Lung (tissue), 12 donors: ENCODE data around the gene CLEC12A. TPM values are rescaled to one million over a fixed set of nuclear protein-coding genes. Genes with fewer than 3 reads are reported as not detected.
"Not testable (repeated sequence)": the region's sequence is repeated elsewhere in the genome, so short reads cannot be mapped to it uniquely, and the experiment has no call there.

ENCODE experiments used
- ATAC-seq: fragments of 200-7000 bp; cut with Tn5 transposase; one replicate; pipeline ENCODE4 v1.9.1; 2020; ENCODE audit warnings: moderate number of reproducible peaks; ENCODE audit not compliant: insufficient read depth, low FRiP score
- DNase-seq, 3 donors: peaks; one replicate each; pipeline ENCODE4 v3.0.0-alpha.2; 2013 to 2017
- H3K27ac ChIP-seq, 2 donors: one replicate each; pipeline ENCODE4 v1.5.1; 2013; ENCODE audit warnings: mild to moderate bottlenecking in 2 of 2, moderate library complexity in 2 of 2, control low read depth in 1 of 2, inconsistent platforms in 1 of 2, low read depth in 1 of 2, low read length in 1 of 2
- H3K27me3 ChIP-seq, 3 donors: one replicate each; pipeline ENCODE4 v1.5.1; 2013; ENCODE audit warnings: low read length in 2 of 3; ENCODE audit not compliant: control insufficient read depth in 3 of 3, insufficient read depth in 3 of 3
- H3K36me3 ChIP-seq, 4 donors: one replicate each; pipeline ENCODE4 v1.5.1; 2013; ENCODE audit warnings: low read length in 4 of 4, mild to moderate bottlenecking in 1 of 4, moderate library complexity in 1 of 4; ENCODE audit not compliant: control insufficient read depth in 4 of 4, insufficient read depth in 4 of 4
- H3K4me1 ChIP-seq, 5 donors: one replicate each; pipeline ENCODE4 v1.5.1; 2013; ENCODE audit warnings: low read length in 5 of 5, mild to moderate bottlenecking in 2 of 5, moderate library complexity in 1 of 5; ENCODE audit not compliant: control insufficient read depth in 5 of 5, insufficient read depth in 5 of 5
- H3K4me3 ChIP-seq: one replicate; pipeline ENCODE4 v1.5.1; 2013; ENCODE audit warnings: mild to moderate bottlenecking, control low read depth, moderate library complexity
- H3K9ac ChIP-seq, 2 donors: one replicate each; pipeline ENCODE4 v1.5.1; 2013; ENCODE audit warnings: low read length in 2 of 2, control low read depth in 1 of 2; ENCODE audit not compliant: insufficient read depth in 1 of 2
- H3K9me3 ChIP-seq, 4 donors: one replicate each; pipeline ENCODE4 v1.5.1; 2013; ENCODE audit warnings: low read length in 3 of 4, mild to moderate bottlenecking in 1 of 4, moderate library complexity in 1 of 4; ENCODE audit not compliant: control insufficient read depth in 4 of 4, insufficient read depth in 3 of 4
- WGBS, 2 donors: extraction: QIAGEN DNeasy Blood & Tissue Kit; methylation state at CpG; one replicate each; pipeline ENCODE4 v1.1.7; 2013; 5-methylcytosine and 5-hydroxymethylcytosine counted together
- polyA plus RNA-seq, 2 donors: library from polyadenylated mRNA; stranded (reverse); fragments of 200-250 nt; gene quantifications; one replicate each; pipeline ENCODE4 v1.2.1, GENCODE V29; 2013
- total RNA-seq, 2 donors: library from RNA; depleted of rRNA in 1 of 2; stranded (reverse); fragments of >200 nt in 1 of 2; gene quantifications; one replicate each; pipeline ENCODE4 v1.2.1, GENCODE V29; 2014 to 2021
- TF ChIP-seq, protein P1 (sequence below): IDR thresholded peaks from 2 replicates; pipeline ENCODE4 v1.5.1; 2012; ENCODE audit warnings: mild to moderate bottlenecking; ENCODE audit errors: control extremely low read depth, extremely low read depth
- donor health status: control.
- donor health status: control.
- donor health status: Bipolar disorder and iron deficiency.
- donor health status: healthy.
- donor health status: DM: yes; HTN: yes; CAD: no.

Gene CLEC12A
- total and polyA plus RNA-seq, 4 donors: 13.8 to 21.9 (median 17.1) TPM

DNA sequence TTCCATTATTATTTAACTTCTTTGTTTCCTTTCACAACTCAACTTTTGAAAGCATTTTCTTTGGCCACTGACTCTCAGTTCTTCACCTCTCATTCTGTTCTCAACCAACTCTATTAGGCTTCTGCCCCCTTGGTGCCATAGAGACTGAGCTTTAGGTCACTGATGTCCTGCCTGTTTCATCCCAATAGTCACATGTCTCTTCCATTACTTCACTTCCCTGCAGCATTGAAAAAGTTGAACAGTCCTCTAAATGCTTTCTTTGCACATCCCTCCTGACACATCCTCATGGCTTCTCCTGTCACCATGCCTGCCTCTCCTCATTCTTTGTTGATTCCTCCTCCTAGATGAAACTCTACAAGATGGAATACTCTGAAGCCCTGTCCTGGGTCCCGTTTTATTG lies 2.7 kb downstream of the CLEC12A start:
- Histone ChIP-seq H3K27ac (no peak overlapping the region), H3K4me3 (no peak overlapping the region), H3K4me1 (no peaks in the 10 kb centered on the region), H3K27me3 (no peaks in the 10 kb centered on the region), H3K9me3 (peaks cover 0 to 7% (median 0%) of the 10 kb centered on the region in 4 donors), H3K9ac (no peak overlapping the region), H3K36me3 (no peaks in the 10 kb centered on the region)
- 19 to 50% methylated on average over 1 of the region's 1 CpG for WGBS, 2 donors
- TF ChIP-seq, protein P1, sequence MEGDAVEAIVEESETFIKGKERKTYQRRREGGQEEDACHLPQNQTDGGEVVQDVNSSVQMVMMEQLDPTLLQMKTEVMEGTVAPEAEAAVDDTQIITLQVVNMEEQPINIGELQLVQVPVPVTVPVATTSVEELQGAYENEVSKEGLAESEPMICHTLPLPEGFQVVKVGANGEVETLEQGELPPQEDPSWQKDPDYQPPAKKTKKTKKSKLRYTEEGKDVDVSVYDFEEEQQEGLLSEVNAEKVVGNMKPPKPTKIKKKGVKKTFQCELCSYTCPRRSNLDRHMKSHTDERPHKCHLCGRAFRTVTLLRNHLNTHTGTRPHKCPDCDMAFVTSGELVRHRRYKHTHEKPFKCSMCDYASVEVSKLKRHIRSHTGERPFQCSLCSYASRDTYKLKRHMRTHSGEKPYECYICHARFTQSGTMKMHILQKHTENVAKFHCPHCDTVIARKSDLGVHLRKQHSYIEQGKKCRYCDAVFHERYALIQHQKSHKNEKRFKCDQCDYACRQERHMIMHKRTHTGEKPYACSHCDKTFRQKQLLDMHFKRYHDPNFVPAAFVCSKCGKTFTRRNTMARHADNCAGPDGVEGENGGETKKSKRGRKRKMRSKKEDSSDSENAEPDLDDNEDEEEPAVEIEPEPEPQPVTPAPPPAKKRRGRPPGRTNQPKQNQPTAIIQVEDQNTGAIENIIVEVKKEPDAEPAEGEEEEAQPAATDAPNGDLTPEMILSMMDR: no peak
- no peak for DNase-seq
- no peak for ATAC-seq

GRCh38 chr12:9974731-9975130 lies 3.5 kb downstream of the CLEC12A start:
- not testable (repeated sequence) for H3K4me3 ChIP-seq, H3K27ac ChIP-seq, DNase-seq, H3K27me3 ChIP-seq, H3K36me3 ChIP-seq, H3K9ac ChIP-seq, ATAC-seq, H3K4me1 ChIP-seq, H3K9me3 ChIP-seq
- 94 to 99% methylated on average over 2 of the region's 2 CpGs for WGBS, 2 donors

DNA sequence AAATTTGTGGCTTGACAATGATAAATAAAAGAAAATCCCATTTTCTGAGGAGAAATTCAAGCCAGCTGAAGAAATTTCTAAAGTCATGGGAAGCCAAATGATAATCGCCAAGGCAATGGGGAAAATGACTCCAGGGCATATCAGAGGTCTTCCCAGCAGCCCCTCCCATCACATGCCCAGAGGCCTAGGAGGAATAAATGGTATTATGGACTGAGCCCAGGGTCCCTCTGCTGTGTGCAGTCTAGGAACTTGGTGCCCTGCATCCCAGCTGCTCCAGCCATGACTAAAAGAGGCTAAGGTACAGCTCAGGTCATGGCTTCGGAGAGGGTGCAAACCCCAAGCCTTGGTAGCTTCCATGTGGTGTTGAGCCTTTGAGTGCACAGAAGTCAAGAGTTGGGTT lies 4.4 kb downstream of the CLEC12A start:
- H3K4me3 ChIP-seq: no peak overlapping the region
- H3K27ac ChIP-seq: no peak overlapping the region
- H3K36me3 ChIP-seq: no peaks in the 10 kb centered on the region
- DNase-seq (no peak), ATAC-seq (no peak)
- WGBS, 2 donors: 99 to 100% methylated on average over 2 of the region's 2 CpGs
- TF ChIP-seq, protein P1: no peak
- peaks cover 0 to 7% (median 0%) of the 10 kb centered on the region in 4 donors for H3K9me3 ChIP-seq
- H3K9ac ChIP-seq: no peak overlapping the region
- no peaks in the 10 kb centered on the region for H3K27me3 ChIP-seq
- no peaks in the 10 kb centered on the region for H3K4me1 ChIP-seq

- DNase-seq: not testable (repeated sequence)
These were observed 5.4 kb downstream of the CLEC12A start for GRCh38 chr12:9976626-9977025.

GRCh38 chr12:9977916-9978315 lies 6.7 kb downstream of the CLEC12A start:
- H3K9ac ChIP-seq: no peak overlapping the region
- H3K9me3 ChIP-seq: peaks cover 0 to 7% (median 0%) of the 10 kb centered on the region in 4 donors
- TF ChIP-seq, protein P1: no peak
- ATAC-seq: no peak
- no peak overlapping the region for H3K4me3 ChIP-seq
- no peaks in the 10 kb centered on the region for H3K36me3 ChIP-seq
- no peak for DNase-seq
- no peaks in the 10 kb centered on the region for H3K27me3 ChIP-seq
- no peaks in the 10 kb centered on the region for H3K4me1 ChIP-seq
- no peak overlapping the region for H3K27ac ChIP-seq

More at GRCh38 chr12:9976626-9977025, 5.4 kb downstream of the CLEC12A start:
- not testable (repeated sequence) for H3K27ac ChIP-seq, H3K36me3 ChIP-seq, H3K9me3 ChIP-seq, ATAC-seq, H3K4me1 ChIP-seq, H3K9ac ChIP-seq, H3K4me3 ChIP-seq, H3K27me3 ChIP-seq
- WGBS, 2 donors: 62 to 66% methylated on average over 5 of the region's 5 CpGs
